K562 (cell line): ENCODE measurements around the gene DCAF5. TPM values are rescaled to one million over a fixed set of nuclear protein-coding genes. Genes with fewer than 3 reads are reported as not detected.

Source experiments
- BRD9 ChIP-seq: fragments of 450-650 bp; IDR thresholded peaks from 2 replicates; pipeline ENCODE4 v1.6.1; 2018; ENCODE audit warnings: low read depth; ENCODE audit not compliant: partially characterized antibody
- DMBX1 ChIP-seq: fragments of 250-450 bp; sonication (Bioruptor Pico); IDR thresholded peaks from 2 replicates; pipeline ENCODE4 v1.8.0; 2022; ENCODE audit warnings: inconsistent platforms, mild to moderate bottlenecking, moderate library complexity, borderline replicate concordance
- EP400 ChIP-seq: fragments of 450-650 bp; IDR thresholded peaks from 2 replicates; pipeline ENCODE4 v1.6.1; 2017; ENCODE audit warnings: antibody characterized with exemption, mild to moderate bottlenecking, moderate library complexity
- FOXJ2 ChIP-seq: fragments of 200-800 bp; sonication (Bioruptor generic); IDR thresholded peaks from 2 replicates; pipeline ENCODE4 v1.6.1; 2016; ENCODE audit warnings: missing genetic modification characterization, missing compliant biosample characterization
- GATAD2A ChIP-seq: fragments of 450-650 bp; IDR thresholded peaks from 2 replicates; pipeline ENCODE4 v1.6.1; 2017
- GTF2F1 ChIP-seq: IDR thresholded peaks from 2 replicates; pipeline ENCODE4 v1.6.1; 2011; ENCODE audit warnings: low read depth, low read length, improper control_type of control experiment
- HSF4 ChIP-seq: fragments of 250-450 bp; sonication (Bioruptor Pico); IDR thresholded peaks from 2 replicates; pipeline ENCODE4 v2.1.2; 2022; ENCODE audit warnings: mild to moderate bottlenecking, moderate library complexity, borderline replicate concordance
- MCM7 ChIP-seq, 2 experiments: fragments of 450-650 bp; IDR thresholded peaks; 2 replicates each; pipeline ENCODE4 v1.6.1; 2016 to 2018
- NR4A1 ChIP-seq, 2 experiments: fragments of 250-450 bp in 1 of 2; fragments of 450-650 bp in 1 of 2; sonication (Bioruptor Pico) in 1 of 2; IDR thresholded peaks; 2 replicates each; pipeline versions ENCODE4 v1.4.0 to v1.6.1; 2016 to 2020; ENCODE audit warnings: mild to moderate bottlenecking in 2 of 2, missing compliant biosample characterization in 1 of 2, missing genetic modification characterization in 1 of 2, moderate library complexity in 1 of 2
- PHB2 ChIP-seq: fragments of 450-650 bp; IDR thresholded peaks from 2 replicates; pipeline ENCODE4 v1.6.1; 2017; ENCODE audit warnings: low read depth
- SMAD3 ChIP-seq: fragments of 450-650 bp; formaldehyde crosslinking; conservative IDR thresholded peaks from 2 replicates; pipeline ENCODE4 v1.4.0; 2020; ENCODE audit warnings: mild to moderate bottlenecking
- SMARCB1 ChIP-seq: IDR thresholded peaks from 2 replicates; pipeline ENCODE4 v1.6.1; 2011; ENCODE audit warnings: improper control_type of control experiment, low read depth; ENCODE audit not compliant: insufficient read length
- ZBTB17 ChIP-seq: fragments of 450-650 bp; formaldehyde crosslinking; IDR thresholded peaks from 2 replicates; pipeline ENCODE4 v1.4.0; 2020; ENCODE audit warnings: mild to moderate bottlenecking
- ZBTB34 ChIP-seq: fragments of 250-450 bp; sonication (Bioruptor Pico); IDR thresholded peaks from 2 replicates; pipeline ENCODE4 v1.8.0; 2021; ENCODE audit warnings: mild to moderate bottlenecking, moderate library complexity
- ZFP36 ChIP-seq: fragments of 150-350 bp; IDR thresholded peaks from 2 replicates; pipeline ENCODE4 v1.6.1; 2018; ENCODE audit warnings: low read length, low read depth; ENCODE audit not compliant: partially characterized antibody
- ZNF175 ChIP-seq: fragments of 200-800 bp; sonication (Bioruptor generic); IDR thresholded peaks from 2 replicates; pipeline ENCODE4 v1.6.1; 2016; ENCODE audit warnings: low read depth, mild to moderate bottlenecking, missing genetic modification characterization, missing compliant biosample characterization
- ZNF316 ChIP-seq: fragments of 450-650 bp; IDR thresholded peaks from 2 replicates; pipeline ENCODE4 v1.6.1; 2016
- ZNF583 ChIP-seq: fragments of 250-450 bp; sonication (Bioruptor Pico); IDR thresholded peaks from 2 replicates; pipeline ENCODE4 v1.4.0; 2020
- ZNF592 ChIP-seq: fragments of 450-650 bp; IDR thresholded peaks from 2 replicates; pipeline ENCODE4 v1.6.1; 2017; ENCODE audit warnings: antibody characterized with exemption, mild to moderate bottlenecking
- polyA plus RNA-seq, 8 experiments: library from polyadenylated mRNA; depleted of rRNA in 4 of 8; stranded (reverse) in 5 of 8; unstranded in 3 of 8; fragments of >200 nt; fragmentation: Nextera tagmentation in 2 of 8; fragmentation: Illumina TruSeq in 1 of 8; extraction: Ambion mirVana in 2 of 8; extraction: Trizol in 1 of 8; gene quantifications; 2 replicates each; pipeline versions ENCODE4 v1.2.1 to v1.2.3, GENCODE V29; 2011 to 2014; ENCODE audit warnings: inconsistent platforms in 1 of 8, missing spikeins in 1 of 8
- total RNA-seq, 7 experiments: library from RNA; depleted of rRNA in 6 of 7; stranded (reverse); fragments of >200 nt in 6 of 7; fragmentation: Illumina TruSeq in 2 of 7; extraction: Trizol in 2 of 7; gene quantifications; 2 replicates each; pipeline versions ENCODE4 v1.2.1 to v1.2.3, GENCODE V29; 2011 to 2021; ENCODE audit warnings: low replicate concordance in 1 of 7

The DCAF5 gene
- total and polyA plus RNA-seq, 9 of the 15 experiments (the other 6 are each of a cell fraction or from before 2014, with no cell fraction given), result 5.6 to 24.1 (median 12.7) TPM

- peak; percentile 43 for TF ChIP-seq ZFP36
- no peak for TF ChIP-seq HSF4 (CRISPR knock-in tag)
- peak; percentile 66 for TF ChIP-seq ZNF175 (CRISPR knock-in tag)
- TF ChIP-seq SMAD3 (CRISPR knock-in tag), result 0 out of 2 replicates have a peak, but pooled peaks have one; percentile 51
- TF ChIP-seq ZNF316, result 0 out of 2 replicates have a peak, but pooled peaks have one; percentile 4
- TF ChIP-seq MCM7 (IDR thresholded peaks at IDR 0.05), result no peak
- TF ChIP-seq DMBX1 (CRISPR knock-in tag), result peak; percentile 78
- no peak for TF ChIP-seq NR4A1 (CRISPR knock-in tag; IDR thresholded peaks at IDR 0.05)
- TF ChIP-seq NR4A1 (tag; IDR thresholded peaks at IDR 0.05), result peak; percentile 40
- TF ChIP-seq ZNF592, result peak; percentile 84
- TF ChIP-seq GATAD2A, result peak; percentile 45; the same call in 1 of the 2 replicates
- no peak for TF ChIP-seq SMARCB1
- 0 out of 2 replicates have a peak, but pooled peaks have one; percentile 23 for TF ChIP-seq FOXJ2 (tag)
- no peak for TF ChIP-seq GTF2F1
- TF ChIP-seq ZBTB17 (CRISPR knock-in tag), result peak; percentile 33; the same call in 1 of the 2 replicates
- TF ChIP-seq EP400, result peak; percentile 73
- no peak for TF ChIP-seq PHB2
- TF ChIP-seq ZBTB34, result no peak
- peak; percentile 74 for TF ChIP-seq BRD9
- TF ChIP-seq ZNF583 (CRISPR knock-in tag), result peak; percentile 56; the same call in 1 of the 2 replicates
Measured at GRCh38 chr14:69101331-69101826, 51.5 kb downstream of the DCAF5 start (continued).
